ENCODE measurements around the gene CFAP20.

DNA sequence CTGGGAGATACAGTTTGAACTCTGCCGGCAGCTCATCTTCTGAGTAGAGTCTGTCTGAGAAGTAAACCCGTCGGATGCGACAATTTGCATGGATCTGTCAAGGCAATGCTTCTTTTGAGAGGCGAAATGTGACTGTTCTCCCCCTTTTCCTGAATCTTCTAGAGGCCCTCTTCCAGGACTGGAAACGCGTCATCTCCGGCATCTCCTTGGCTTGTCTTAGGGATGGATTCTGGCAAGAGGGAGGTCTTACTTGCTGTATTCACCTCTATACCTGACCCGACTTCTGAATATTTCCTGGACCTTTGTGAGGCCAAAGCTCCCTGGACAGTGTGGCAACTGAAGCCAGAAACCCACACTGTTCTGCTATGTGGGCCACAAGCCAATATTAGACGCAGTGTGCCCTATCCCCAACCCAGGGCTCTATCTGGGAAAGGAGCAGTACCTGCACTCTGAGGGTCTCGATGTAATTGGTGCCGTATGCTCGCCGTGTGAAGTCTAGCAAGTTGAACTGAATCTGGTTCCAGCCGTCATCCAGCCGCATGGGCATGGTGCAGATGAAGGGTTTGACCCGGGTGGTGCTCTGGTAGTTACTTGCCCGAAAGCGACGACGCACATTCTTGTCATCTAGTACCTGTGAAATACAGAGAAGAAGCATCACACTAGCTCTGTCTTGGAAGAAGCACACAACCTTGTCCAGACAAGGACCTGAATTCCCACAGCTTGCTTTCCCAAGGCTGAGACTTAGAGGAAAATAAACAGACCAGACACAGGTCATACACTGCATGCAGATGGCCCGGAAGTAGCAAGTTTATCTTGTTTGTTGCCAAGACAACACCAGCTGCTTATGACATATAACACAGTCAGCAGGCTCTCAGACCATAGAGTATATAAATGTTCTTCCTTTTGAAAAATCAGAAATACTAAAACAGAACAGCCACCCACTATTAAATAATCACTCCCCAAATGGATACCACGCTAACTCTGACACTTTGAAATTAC is 14.1 kb downstream of the CFAP20 start:
- no peak for TF ChIP-seq POLR2AphosphoS5 (IDR thresholded peaks at IDR 0.05)
- TF ChIP-seq, protein P1, sequence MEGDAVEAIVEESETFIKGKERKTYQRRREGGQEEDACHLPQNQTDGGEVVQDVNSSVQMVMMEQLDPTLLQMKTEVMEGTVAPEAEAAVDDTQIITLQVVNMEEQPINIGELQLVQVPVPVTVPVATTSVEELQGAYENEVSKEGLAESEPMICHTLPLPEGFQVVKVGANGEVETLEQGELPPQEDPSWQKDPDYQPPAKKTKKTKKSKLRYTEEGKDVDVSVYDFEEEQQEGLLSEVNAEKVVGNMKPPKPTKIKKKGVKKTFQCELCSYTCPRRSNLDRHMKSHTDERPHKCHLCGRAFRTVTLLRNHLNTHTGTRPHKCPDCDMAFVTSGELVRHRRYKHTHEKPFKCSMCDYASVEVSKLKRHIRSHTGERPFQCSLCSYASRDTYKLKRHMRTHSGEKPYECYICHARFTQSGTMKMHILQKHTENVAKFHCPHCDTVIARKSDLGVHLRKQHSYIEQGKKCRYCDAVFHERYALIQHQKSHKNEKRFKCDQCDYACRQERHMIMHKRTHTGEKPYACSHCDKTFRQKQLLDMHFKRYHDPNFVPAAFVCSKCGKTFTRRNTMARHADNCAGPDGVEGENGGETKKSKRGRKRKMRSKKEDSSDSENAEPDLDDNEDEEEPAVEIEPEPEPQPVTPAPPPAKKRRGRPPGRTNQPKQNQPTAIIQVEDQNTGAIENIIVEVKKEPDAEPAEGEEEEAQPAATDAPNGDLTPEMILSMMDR (IDR thresholded peaks at IDR 0.05) = no peak
